AG04449 (cell line): ENCODE data around the gene TOP2B.
A peak's percentile ranks its signal among the peaks of the same experiment; 100 is the strongest.

ENCODE experiments used
- CTCF ChIA-PET: fragments of 350-600 bp; formaldehyde crosslinking; extraction: SDS; loops from one replicate; lab custom pipeline; 2021; ENCODE audit warnings: antibody characterized with exemption; lab: Yijun Ruan, JAX
- POLR2A ChIA-PET: fragments of 400-600, 350-600 bp; formaldehyde crosslinking; extraction: SDS; loops from one replicate; lab custom pipeline; 2020; ENCODE audit warnings: antibody characterized with exemption, inconsistent platforms; lab: Yijun Ruan, JAX
- DNase-seq: peaks from one replicate; pipeline ENCODE4 v3.0.0-alpha.2; 2010; ENCODE audit warnings: low read depth, low spot score
- H3K4me3 ChIP-seq: 2 replicates; pipeline ENCODE4 v1.5.1; 2011; ENCODE audit warnings: low read depth, mild to moderate bottlenecking, control low read depth, low read length
- TF ChIP-seq, protein P1 (sequence below): IDR thresholded peaks from one replicate; pipeline ENCODE4 v1.5.1; 2011; ENCODE audit warnings: mild to moderate bottlenecking, moderate library complexity, low read length, control low read depth, inconsistent platforms; ENCODE audit not compliant: insufficient read depth; ENCODE audit errors: missing control alignments

Gene TOP2B

DNA sequence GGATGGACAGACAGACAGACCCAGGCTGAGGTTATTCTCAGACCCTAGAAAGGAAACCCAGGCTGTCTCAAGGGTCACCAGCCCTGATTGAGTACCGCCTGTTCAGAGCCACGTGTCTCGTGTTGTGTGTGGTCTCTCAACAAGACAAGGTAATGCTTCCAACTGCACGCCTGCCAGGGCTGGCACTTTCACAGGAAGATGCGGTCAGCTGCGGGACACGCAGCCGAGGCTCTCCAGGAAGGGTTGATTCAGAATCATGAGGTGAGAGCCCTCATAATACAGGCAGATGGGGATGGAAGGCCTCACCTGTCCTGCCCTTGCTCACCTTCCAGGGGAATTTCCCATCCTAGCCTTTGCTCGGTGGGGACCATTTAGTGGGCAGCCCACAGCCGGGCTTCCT lies 81.4 kb downstream of the TOP2B start:
- CTCF ChIA-PET = interaction anchor here (5.6 kb wide), 1 partner anchor 9 kb away, joined by 41 read pairs; no protein-coding TSS in a partner anchor
- TF ChIP-seq, protein P1, sequence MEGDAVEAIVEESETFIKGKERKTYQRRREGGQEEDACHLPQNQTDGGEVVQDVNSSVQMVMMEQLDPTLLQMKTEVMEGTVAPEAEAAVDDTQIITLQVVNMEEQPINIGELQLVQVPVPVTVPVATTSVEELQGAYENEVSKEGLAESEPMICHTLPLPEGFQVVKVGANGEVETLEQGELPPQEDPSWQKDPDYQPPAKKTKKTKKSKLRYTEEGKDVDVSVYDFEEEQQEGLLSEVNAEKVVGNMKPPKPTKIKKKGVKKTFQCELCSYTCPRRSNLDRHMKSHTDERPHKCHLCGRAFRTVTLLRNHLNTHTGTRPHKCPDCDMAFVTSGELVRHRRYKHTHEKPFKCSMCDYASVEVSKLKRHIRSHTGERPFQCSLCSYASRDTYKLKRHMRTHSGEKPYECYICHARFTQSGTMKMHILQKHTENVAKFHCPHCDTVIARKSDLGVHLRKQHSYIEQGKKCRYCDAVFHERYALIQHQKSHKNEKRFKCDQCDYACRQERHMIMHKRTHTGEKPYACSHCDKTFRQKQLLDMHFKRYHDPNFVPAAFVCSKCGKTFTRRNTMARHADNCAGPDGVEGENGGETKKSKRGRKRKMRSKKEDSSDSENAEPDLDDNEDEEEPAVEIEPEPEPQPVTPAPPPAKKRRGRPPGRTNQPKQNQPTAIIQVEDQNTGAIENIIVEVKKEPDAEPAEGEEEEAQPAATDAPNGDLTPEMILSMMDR = no peak
- POLR2A ChIA-PET = no interaction called here
- no peak for DNase-seq
- no peak overlapping the region for H3K4me3 ChIP-seq

DNA sequence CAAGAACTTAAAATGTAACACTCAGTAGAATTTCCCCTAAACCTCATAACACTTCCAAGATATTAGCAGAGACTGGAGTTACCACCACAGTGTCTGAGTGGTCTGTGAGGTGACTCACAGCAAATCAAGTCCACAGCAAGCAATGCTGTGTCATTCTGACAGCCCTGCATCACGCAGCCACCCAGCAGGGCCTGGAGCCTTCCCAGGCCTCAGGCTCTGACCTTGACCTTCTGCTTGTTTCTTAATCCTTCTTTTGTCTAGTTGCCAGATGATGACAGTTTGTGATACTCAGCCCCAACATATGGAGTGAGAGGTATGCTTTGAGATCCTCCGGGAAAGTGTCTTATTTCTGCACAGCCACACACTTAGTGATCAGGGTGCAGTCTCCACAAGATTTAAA lies 82.5 kb downstream of the TOP2B start:
- CTCF ChIA-PET = interaction anchor here (5.6 kb wide), 1 partner anchor 11 kb away, joined by 41 read pairs; no protein-coding TSS in a partner anchor
- POLR2A ChIA-PET = no interaction called here
- TF ChIP-seq, protein P1 = no peak
- no peak overlapping the region for H3K4me3 ChIP-seq
- peak; percentile 67 for DNase-seq

DNA sequence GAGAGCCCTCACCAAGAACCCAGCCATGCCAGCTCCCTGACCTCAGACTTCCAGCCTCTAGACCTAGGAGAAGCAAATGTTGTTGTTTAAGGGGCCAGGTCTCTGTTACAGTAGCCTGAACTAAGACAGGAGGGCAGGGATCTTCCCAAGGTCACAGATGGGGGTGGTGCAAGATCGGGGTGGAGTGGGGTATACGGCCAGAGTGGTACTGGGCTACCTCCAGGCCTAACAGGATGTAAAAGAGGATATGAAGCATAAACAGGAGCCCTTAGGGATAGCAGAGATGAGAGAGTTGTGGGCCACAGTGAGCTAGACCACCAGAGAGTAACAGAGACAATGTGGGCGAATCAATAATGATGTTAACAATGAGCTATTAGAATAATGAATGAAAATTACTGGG lies 82.9 kb downstream of the TOP2B start:
- ChIA-PET POLR2A (no interaction called here), CTCF (interaction anchor here (5.6 kb wide), 1 partner anchor 11 kb away, joined by 41 read pairs; no protein-coding TSS in a partner anchor)
- TF ChIP-seq, protein P1 = no peak
- no peak overlapping the region for H3K4me3 ChIP-seq
- DNase-seq = no peak

DNA sequence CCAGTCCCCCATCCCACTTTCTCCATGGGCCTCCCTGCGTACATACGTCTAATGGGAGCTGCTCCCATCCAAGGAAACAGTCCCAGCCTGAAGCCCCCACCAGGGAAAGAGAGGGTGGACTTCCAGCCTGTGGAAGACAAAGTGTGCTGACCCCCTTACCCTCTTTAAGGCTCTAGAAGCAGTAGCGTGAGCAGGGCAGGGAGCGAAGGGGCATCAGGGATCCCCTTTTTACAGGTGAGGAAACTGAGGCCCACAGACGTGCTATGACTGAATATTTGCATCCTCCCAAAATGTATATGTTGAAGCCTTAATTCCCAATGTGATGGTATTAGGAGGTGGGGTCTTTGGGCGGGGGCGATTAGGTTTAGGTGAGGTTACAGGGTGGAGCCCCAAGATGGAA lies 83.4 kb downstream of the TOP2B start:
- no peak overlapping the region for H3K4me3 ChIP-seq
- no peak for DNase-seq
- TF ChIP-seq, protein P1 = no peak
- ChIA-PET POLR2A (no interaction called here), CTCF (interaction anchor here (1.4 to 5.6 kb wide), 2 partner anchors 12 to 559 kb away, joined by 3 to 41 read pairs; no protein-coding TSS in a partner anchor)

DNA sequence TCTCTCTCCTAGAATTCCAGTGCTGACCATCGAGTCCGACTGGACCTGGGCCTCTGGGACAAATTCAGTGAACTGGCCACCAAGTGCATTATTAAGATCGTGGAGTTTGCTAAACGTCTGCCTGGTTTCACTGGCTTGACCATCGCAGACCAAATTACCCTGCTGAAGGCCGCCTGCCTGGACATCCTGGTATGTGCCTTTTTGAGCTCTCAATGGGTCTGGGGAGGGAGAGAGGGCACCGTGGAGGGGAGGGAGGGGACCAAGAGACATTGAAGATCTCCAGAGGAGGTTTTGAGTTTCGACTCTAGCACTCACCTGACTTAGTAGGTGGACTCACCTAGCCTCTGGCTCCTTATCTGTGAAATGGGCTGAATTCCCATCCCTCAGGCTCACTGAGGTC lies 84.2 kb downstream of the TOP2B start:
- H3K4me3 ChIP-seq = no peak overlapping the region
- DNase-seq = no peak
- POLR2A ChIA-PET = no interaction called here
- TF ChIP-seq, protein P1 = no peak
- CTCF ChIA-PET = interaction anchor here (1.4 to 5.6 kb wide), 2 partner anchors 12 to 558 kb away, joined by 3 to 41 read pairs; no protein-coding TSS in a partner anchor

DNA sequence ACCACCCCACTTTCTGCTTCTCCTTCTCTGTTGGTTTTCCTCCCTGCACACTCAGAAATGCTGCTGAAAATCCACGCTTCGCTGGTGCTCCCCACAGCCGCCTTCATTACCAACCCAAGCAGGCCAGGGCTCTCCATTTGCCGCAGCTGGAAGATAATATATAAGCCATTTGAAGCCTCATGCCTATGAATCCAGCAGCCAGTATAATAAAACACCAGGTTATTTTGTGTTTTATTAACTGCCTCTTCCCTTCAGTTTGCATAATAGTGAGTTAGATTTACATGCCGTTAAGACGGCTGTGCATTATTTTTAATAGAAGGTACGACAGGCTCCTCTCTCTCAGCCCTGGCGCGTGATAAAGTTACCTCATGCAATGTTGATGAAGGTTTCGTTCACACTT lies 86.6 kb downstream of the TOP2B start:
- POLR2A ChIA-PET = no interaction called here
- TF ChIP-seq, protein P1 = no peak
- no peak overlapping the region for H3K4me3 ChIP-seq
- CTCF ChIA-PET = interaction anchor here (1.5 to 5.6 kb wide), 2 partner anchors 11 to 15 kb away, joined by 4 to 41 read pairs; no protein-coding TSS in a partner anchor
- no peak for DNase-seq
